HepG2 (cell line): ENCODE data around the gene NR1I2. TPM values are rescaled to one million over a fixed set of nuclear protein-coding genes. Genes with fewer than 3 reads are reported as not detected.

Source experiments
- ATAC-seq: fragments of 200-7000 bp; cut with Tn5 transposase; 3 replicates; pipeline ENCODE4 v1.9.1; 2020; ENCODE audit warnings: mild to moderate bottlenecking, moderate library complexity
- BruUV-seq: library from RNA; stranded (reverse); fragments of 400-500 nt; replicated peaks from 2 replicates; lab custom pipeline; 2021; lab: Mats Ljungman, UMichigan
- CTCF ChIA-PET: fragments of 300-600 bp; formaldehyde crosslinking; extraction: SDS; loops from one replicate; lab custom pipeline; 2021; ENCODE audit warnings: low total read pairs, inconsistent platforms, low intra/inter-chr PET ratio; lab: Yijun Ruan, JAX
- POLR2A ChIA-PET: fragments of 350-600 bp; sonication (Branson Sonifier 250); formaldehyde crosslinking; loops from one replicate; lab custom pipeline; 2020; ENCODE audit warnings: antibody characterized with exemption, inconsistent platforms; lab: Yijun Ruan, JAX
- DNase-seq: peaks from one replicate; pipeline ENCODE4 v3.0.0-alpha.2; 2015; ENCODE audit warnings: low spot score
- FAIRE-seq: peaks from 3 replicates; lab custom pipeline; 2011; peaks lifted over from hg19 to GRCh38; lab: Jason Lieb, UNC
- H2AFZ ChIP-seq: one replicate; pipeline ENCODE4 v1.6.1; 2011; ENCODE audit warnings: low read length, inconsistent platforms
- H3K27ac ChIP-seq: fragments of 300-600 bp; 3 replicates; pipeline ENCODE4 v1.8.0; 2011; ENCODE audit warnings: mixed run types, mild to moderate bottlenecking, mixed read lengths, low read length, inconsistent platforms; ENCODE audit not compliant: insufficient read depth; ENCODE audit errors: extremely low read length
- H3K27me3 ChIP-seq, 2 experiments: fragments of 200-600 bp in 1 of 2; 2 replicates in 1 of 2; 3 replicates in 1 of 2; pipeline versions ENCODE4 v1.6.0 to v1.8.0; 2011; ENCODE audit warnings: low read length in 2 of 2, mild to moderate bottlenecking in 2 of 2, moderate library complexity in 2 of 2, inconsistent platforms in 1 of 2; ENCODE audit not compliant: insufficient read depth in 2 of 2, control insufficient read depth in 1 of 2
- H3K36me3 ChIP-seq, 2 experiments: fragments of 200-600 bp in 1 of 2; replicated peaks in 1 of 2; 2 replicates in 1 of 2; 3 replicates in 1 of 2; pipeline versions ENCODE4 v1.5.1 to v1.8.0; 2011; ENCODE audit warnings: low read length in 2 of 2, inconsistent platforms in 1 of 2; ENCODE audit not compliant: insufficient read depth in 2 of 2, control insufficient read depth in 1 of 2
- H3K4me1 ChIP-seq: 2 replicates; pipeline ENCODE4 v1.5.1; 2012; ENCODE audit warnings: low read length, inconsistent platforms; ENCODE audit not compliant: insufficient read depth
- H3K4me2 ChIP-seq: 2 replicates; pipeline ENCODE4 v1.6.0; 2011; ENCODE audit warnings: low read depth, low read length, inconsistent platforms
- H3K4me3 ChIP-seq, 3 experiments: fragments of 200-600 bp in 1 of 3; sonication (generic), shearing (Covaris generic) in 1 of 3; replicated peaks in 1 of 3; 2 replicates each; pipeline ENCODE4 v1.5.1; 2011 to 2016; ENCODE audit warnings: low read length in 3 of 3, inconsistent platforms in 2 of 3, low read depth in 2 of 3, mild to moderate bottlenecking in 2 of 3, control low read depth in 1 of 3, mixed read lengths in 1 of 3; ENCODE audit not compliant: insufficient read depth in 1 of 3
- H3K79me2 ChIP-seq: one replicate; pipeline ENCODE4 v1.6.1; 2011; ENCODE audit warnings: low read length, inconsistent platforms; ENCODE audit not compliant: insufficient read depth
- H3K9ac ChIP-seq: 2 replicates; pipeline ENCODE4 v1.6.0; 2011; ENCODE audit warnings: mild to moderate bottlenecking, low read depth, low read length, inconsistent platforms; ENCODE audit not compliant: insufficient read depth
- H3K9me3 ChIP-seq: 2 replicates; pipeline ENCODE4 v1.5.1; 2012; ENCODE audit warnings: mild to moderate bottlenecking, low read length
- H4K20me1 ChIP-seq: 2 replicates; pipeline ENCODE4 v1.6.0; 2011; ENCODE audit warnings: inconsistent platforms, mild to moderate bottlenecking, low read length, moderate library complexity; ENCODE audit not compliant: insufficient read depth
- JARID2 ChIP-seq: sonication (generic); formaldehyde crosslinking; IDR thresholded peaks from 2 replicates; pipeline ENCODE4 v1.8.1; 2023; ENCODE audit warnings: missing genetic modification reagents, inconsistent platforms; ENCODE audit not compliant: insufficient replicate concordance
- LCORL ChIP-seq, 2 experiments: fragments of 450-650 bp in 1 of 2; sonication (generic) in 1 of 2; formaldehyde crosslinking in 1 of 2; IDR thresholded peaks; 2 replicates each; pipeline versions ENCODE4 v1.5.0 to v1.6.1; 2017 to 2020; ENCODE audit warnings: antibody characterized with exemption in 1 of 2, missing genetic modification reagents in 1 of 2
- MED1 ChIP-seq: sonication (generic); formaldehyde crosslinking; IDR thresholded peaks from 2 replicates; pipeline ENCODE4 v1.4.0; 2020; ENCODE audit warnings: missing genetic modification reagents
- MTF2 ChIP-seq: sonication (generic); formaldehyde crosslinking; IDR thresholded peaks from 2 replicates; pipeline ENCODE4 v1.5.0; 2020; ENCODE audit warnings: missing genetic modification reagents, borderline replicate concordance
- RBAK ChIP-seq: sonication (generic); formaldehyde crosslinking; IDR thresholded peaks from 2 replicates; pipeline ENCODE4 v1.5.1; 2020; ENCODE audit warnings: mild to moderate bottlenecking, missing genetic modification reagents
- RFXANK ChIP-seq: IDR thresholded peaks from 2 replicates; pipeline ENCODE4 v1.6.1; 2016
- RORA ChIP-seq: sonication (generic); formaldehyde crosslinking; IDR thresholded peaks from 2 replicates; pipeline ENCODE4 v1.5.0; 2020; ENCODE audit warnings: mild to moderate bottlenecking, missing genetic modification reagents, moderate library complexity
- SIN3B ChIP-seq: fragments of 150-350 bp; IDR thresholded peaks from 2 replicates; pipeline ENCODE4 v1.6.1; 2014; ENCODE audit warnings: low read length
- ZFP37 ChIP-seq: sonication (generic); formaldehyde crosslinking; IDR thresholded peaks from 2 replicates; pipeline ENCODE4 v1.4.0; 2020; ENCODE audit warnings: missing genetic modification reagents, borderline replicate concordance
- ZNF17 ChIP-seq: sonication (generic); formaldehyde crosslinking; IDR thresholded peaks from 2 replicates; pipeline ENCODE4 v1.5.0; 2020; ENCODE audit warnings: mild to moderate bottlenecking, missing genetic modification reagents
- ZNF350 ChIP-seq: sonication (generic); formaldehyde crosslinking; IDR thresholded peaks from 2 replicates; pipeline ENCODE4 v1.4.0; 2020; ENCODE audit warnings: mild to moderate bottlenecking, low read depth, missing genetic modification reagents, borderline replicate concordance
- ZNF382 ChIP-seq: sonication (generic); formaldehyde crosslinking; IDR thresholded peaks from 2 replicates; pipeline ENCODE4 v1.5.0; 2020; ENCODE audit warnings: missing genetic modification reagents, mild to moderate bottlenecking, borderline replicate concordance
- ZNF501 ChIP-seq: sonication (generic); formaldehyde crosslinking; IDR thresholded peaks from 2 replicates; pipeline ENCODE4 v1.5.1; 2020; ENCODE audit warnings: mild to moderate bottlenecking, moderate library complexity, missing genetic modification reagents
- WGBS: methylation state at CpG from one replicate; pipeline ENCODE4 v1.1.6; 2017; ENCODE audit warnings: low lambda C conversion rate; 5-methylcytosine and 5-hydroxymethylcytosine counted together
- in situ Hi-C: cut with HindIII; loops from 2 replicates; pipeline ENCODE4 v1.10.0; 2017; ENCODE audit warnings: low pct_unique_long_range_greater_than_20kb; ENCODE audit not compliant: extremely low pct_ligation_motif_present
- intact Hi-C: fragments of 100-400 bp; cut with micrococcal nuclease; formaldehyde crosslinking; loops from one replicate; pipeline ENCODE4 v1.10.0; 2022; ENCODE audit not compliant: unreplicated experiment
- polyA plus RNA-seq, 8 experiments: library from polyadenylated mRNA; depleted of rRNA in 3 of 8; stranded (reverse) in 7 of 8; unstranded in 1 of 8; fragments of >200 nt; fragmentation: Illumina TruSeq in 4 of 8; extraction: Trizol in 4 of 8; gene quantifications; 2 replicates each; pipeline versions ENCODE4 v1.2.1 to v1.2.3, GENCODE V29; 2011 to 2016; ENCODE audit warnings: low read depth in 4 of 8, missing spikeins in 1 of 8, mixed read lengths in 1 of 8; ENCODE audit not compliant: insufficient read depth in 1 of 8
- total RNA-seq, 5 experiments: library from RNA; depleted of rRNA; stranded (reverse); fragments of >200 nt; fragmentation: Illumina TruSeq; extraction: Trizol; gene quantifications; 2 replicates each; pipeline ENCODE4 v1.2.3, GENCODE V29; 2016; ENCODE audit warnings: low read depth in 1 of 5
- TF ChIP-seq, protein P1 (sequence below): sonication (generic); formaldehyde crosslinking; IDR thresholded peaks from 2 replicates; pipeline ENCODE4 v1.4.0; 2020; ENCODE audit warnings: mild to moderate bottlenecking, missing genetic modification reagents
- TF ChIP-seq, protein P2 (sequence below): sonication (generic); formaldehyde crosslinking; IDR thresholded peaks from 2 replicates; pipeline ENCODE4 v1.4.0; 2020; ENCODE audit warnings: mild to moderate bottlenecking, low read depth, missing genetic modification reagents

Gene NR1I2
- total and polyA plus RNA-seq, 2 of the 13 experiments (the other 11 are each of a cell fraction or from before 2014, with no cell fraction given), result 8.8 to 13.4 TPM

DNA sequence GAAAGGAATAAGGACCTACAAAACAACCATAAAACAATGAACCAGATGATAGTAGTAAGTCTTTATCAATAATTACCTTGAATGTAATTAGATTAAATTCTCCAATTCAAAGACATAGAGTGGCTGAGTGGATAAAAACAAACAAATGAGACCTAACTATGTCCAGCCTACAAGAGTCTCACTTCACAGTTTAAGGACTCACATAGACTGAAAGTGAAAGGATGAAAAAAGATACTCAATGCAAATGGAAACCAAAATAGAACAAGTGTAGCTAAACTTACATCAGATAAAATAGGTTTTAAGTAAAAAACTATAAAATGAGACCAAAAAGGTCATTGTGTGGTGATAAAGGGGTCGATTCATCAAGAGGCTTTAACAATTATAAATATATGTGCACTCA lies 21.9 kb upstream of the NR1I2 start:
- TF ChIP-seq MTF2 (CRISPR knock-in tag), result no peak
- TF ChIP-seq LCORL (IDR thresholded peaks at IDR 0.05), result no peak
- no peak for TF ChIP-seq LCORL (CRISPR knock-in tag; IDR thresholded peaks at IDR 0.05)
- TF ChIP-seq ZNF350 (CRISPR knock-in tag), result no peak
- no peak for TF ChIP-seq ZNF501 (CRISPR knock-in tag)
- no peak for TF ChIP-seq RFXANK
- no peak for TF ChIP-seq JARID2 (CRISPR knock-in tag)
- TF ChIP-seq, protein P1, sequence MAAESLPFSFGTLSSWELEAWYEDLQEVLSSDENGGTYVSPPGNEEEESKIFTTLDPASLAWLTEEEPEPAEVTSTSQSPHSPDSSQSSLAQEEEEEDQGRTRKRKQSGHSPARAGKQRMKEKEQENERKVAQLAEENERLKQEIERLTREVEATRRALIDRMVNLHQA (CRISPR knock-in tag), result no peak
- no peak for TF ChIP-seq ZFP37 (CRISPR knock-in tag)
- TF ChIP-seq MED1 (CRISPR knock-in tag), result no peak
- TF ChIP-seq, protein P2, sequence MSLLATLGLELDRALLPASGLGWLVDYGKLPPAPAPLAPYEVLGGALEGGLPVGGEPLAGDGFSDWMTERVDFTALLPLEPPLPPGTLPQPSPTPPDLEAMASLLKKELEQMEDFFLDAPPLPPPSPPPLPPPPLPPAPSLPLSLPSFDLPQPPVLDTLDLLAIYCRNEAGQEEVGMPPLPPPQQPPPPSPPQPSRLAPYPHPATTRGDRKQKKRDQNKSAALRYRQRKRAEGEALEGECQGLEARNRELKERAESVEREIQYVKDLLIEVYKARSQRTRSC (CRISPR knock-in tag), result no peak
- no peak for TF ChIP-seq SIN3B
- no peak for TF ChIP-seq ZNF382
- TF ChIP-seq ZNF17, result no peak
- no peak for TF ChIP-seq RORA
- no peak for TF ChIP-seq RBAK (CRISPR knock-in tag)
- Histone ChIP-seq H3K36me3 (no peaks in the 10 kb centered on the region), H3K79me2 (no peaks in the 10 kb centered on the region), H3K9me3 (no peaks in the 10 kb centered on the region), H3K27me3 (no peaks in the 10 kb centered on the region), H3K4me2 (no peak overlapping the region), H3K9ac (no peak overlapping the region), H2AFZ (no peak overlapping the region), H4K20me1 (no peaks in the 10 kb centered on the region), H3K4me3 (no peak overlapping the region), H3K4me1 (no peaks in the 10 kb centered on the region), H3K27ac (no peak overlapping the region)
- intact Hi-C loops, result no loop called here
- ATAC-seq (no peak), FAIRE-seq (no peak), DNase-seq (no peak)
- ChIA-PET POLR2A (no interaction called here), CTCF (no interaction called here)
- no TSS peak for BruUV-seq
- 0% methylated on average over 1 of the region's 1 CpG for WGBS
- in situ Hi-C loops, result no loop called here
